Measurements from ENCODE around the gene D2HGDH.
"Not testable (repeated sequence)": the region's sequence is repeated elsewhere in the genome, so short reads cannot be mapped to it uniquely, and the experiment has no call there.

Gene D2HGDH

GRCh38 chr2:241811201-241811951 is 76.9 kb downstream of the D2HGDH start:
- no peak for DNase-seq

- no peak for DNase-seq
These were observed 77.7 kb downstream of the D2HGDH start for GRCh38 chr2:241811952-241812729.

GRCh38 chr2:241812730-241813643 is 78.6 kb downstream of the D2HGDH start:
- DNase-seq = no peak

GRCh38 chr2:241813644-241814392 is 79.4 kb downstream of the D2HGDH start:
- DNase-seq = peak; percentile 52

GRCh38 chr2:241814393-241814642 is 79.9 kb downstream of the D2HGDH start:
- no peak for DNase-seq

GRCh38 chr2:241814643-241815476 is 80.4 kb downstream of the D2HGDH start:
- DNase-seq = no peak

GRCh38 chr2:241815477-241816430 is 81.3 kb downstream of the D2HGDH start:
- DNase-seq = no peak

GRCh38 chr2:241816431-241817121 is 82.1 kb downstream of the D2HGDH start:
- no peak for DNase-seq

- DNase-seq = no peak
These were observed 82.8 kb downstream of the D2HGDH start for GRCh38 chr2:241817126-241817820.

GRCh38 chr2:241817821-241818215 is 83.4 kb downstream of the D2HGDH start:
- not testable (repeated sequence) for DNase-seq
